Nephron progenitor cell (in vitro differentiated cells): ENCODE results near the gene MMP23B.

Source experiments
- DNase-seq: peaks from one replicate; pipeline ENCODE4 v3.0.0; 2021
- H3K27ac Mint-ChIP-seq: 2 replicates; pipeline ENCODE4 v1.8.0; 2021; ENCODE audit warnings: mild to moderate bottlenecking, moderate library complexity, mixed read lengths
- H3K27me3 Mint-ChIP-seq: 2 replicates; pipeline ENCODE4 v1.8.0; 2021; ENCODE audit warnings: mild to moderate bottlenecking, low read depth, mixed read lengths; ENCODE audit not compliant: poor library complexity
- H3K36me3 Mint-ChIP-seq: 2 replicates; pipeline ENCODE4 v1.8.0; 2021; ENCODE audit warnings: low read depth, mixed read lengths
- H3K4me1 Mint-ChIP-seq: 2 replicates; pipeline ENCODE4 v1.8.0; 2021; ENCODE audit warnings: mixed read lengths
- H3K4me3 Mint-ChIP-seq: 2 replicates; pipeline ENCODE4 v1.8.0; 2021; ENCODE audit warnings: mild to moderate bottlenecking, moderate library complexity, mixed read lengths
- H3K9me3 Mint-ChIP-seq: 2 replicates; pipeline ENCODE4 v1.8.0; 2021; ENCODE audit warnings: mild to moderate bottlenecking, moderate library complexity, mixed read lengths
- TF ChIP-seq, protein P1 (sequence below): fragments of 200-600 bp; sonication (generic); IDR thresholded peaks from 2 replicates; pipeline ENCODE4 v1.5.0; 2021; ENCODE audit warnings: antibody characterized with exemption

Gene MMP23B

GRCh38 chr1:1621173-1622009 is 10.6 kb upstream of the MMP23B start:
- Mint-ChIP-seq H3K27me3 (no peaks in the 10 kb centered on the region), H3K27ac (no peak overlapping the region), H3K36me3 (no peaks in the 10 kb centered on the region), H3K4me1 (peaks cover 11% of the 10 kb centered on the region), H3K4me3 (no peak overlapping the region), H3K9me3 (no peaks in the 10 kb centered on the region)
- no peak for DNase-seq
- TF ChIP-seq, protein P1, sequence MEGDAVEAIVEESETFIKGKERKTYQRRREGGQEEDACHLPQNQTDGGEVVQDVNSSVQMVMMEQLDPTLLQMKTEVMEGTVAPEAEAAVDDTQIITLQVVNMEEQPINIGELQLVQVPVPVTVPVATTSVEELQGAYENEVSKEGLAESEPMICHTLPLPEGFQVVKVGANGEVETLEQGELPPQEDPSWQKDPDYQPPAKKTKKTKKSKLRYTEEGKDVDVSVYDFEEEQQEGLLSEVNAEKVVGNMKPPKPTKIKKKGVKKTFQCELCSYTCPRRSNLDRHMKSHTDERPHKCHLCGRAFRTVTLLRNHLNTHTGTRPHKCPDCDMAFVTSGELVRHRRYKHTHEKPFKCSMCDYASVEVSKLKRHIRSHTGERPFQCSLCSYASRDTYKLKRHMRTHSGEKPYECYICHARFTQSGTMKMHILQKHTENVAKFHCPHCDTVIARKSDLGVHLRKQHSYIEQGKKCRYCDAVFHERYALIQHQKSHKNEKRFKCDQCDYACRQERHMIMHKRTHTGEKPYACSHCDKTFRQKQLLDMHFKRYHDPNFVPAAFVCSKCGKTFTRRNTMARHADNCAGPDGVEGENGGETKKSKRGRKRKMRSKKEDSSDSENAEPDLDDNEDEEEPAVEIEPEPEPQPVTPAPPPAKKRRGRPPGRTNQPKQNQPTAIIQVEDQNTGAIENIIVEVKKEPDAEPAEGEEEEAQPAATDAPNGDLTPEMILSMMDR = no peak

GRCh38 chr1:1622010-1622787 is 9.8 kb upstream of the MMP23B start:
- no peak for DNase-seq
- Mint-ChIP-seq H3K36me3 (no peaks in the 10 kb centered on the region), H3K27ac (peak overlapping the region; percentile 56), H3K27me3 (no peaks in the 10 kb centered on the region), H3K9me3 (no peaks in the 10 kb centered on the region), H3K4me1 (peaks cover 9% of the 10 kb centered on the region), H3K4me3 (no peak overlapping the region)
- TF ChIP-seq, protein P1 = no peak

DNA sequence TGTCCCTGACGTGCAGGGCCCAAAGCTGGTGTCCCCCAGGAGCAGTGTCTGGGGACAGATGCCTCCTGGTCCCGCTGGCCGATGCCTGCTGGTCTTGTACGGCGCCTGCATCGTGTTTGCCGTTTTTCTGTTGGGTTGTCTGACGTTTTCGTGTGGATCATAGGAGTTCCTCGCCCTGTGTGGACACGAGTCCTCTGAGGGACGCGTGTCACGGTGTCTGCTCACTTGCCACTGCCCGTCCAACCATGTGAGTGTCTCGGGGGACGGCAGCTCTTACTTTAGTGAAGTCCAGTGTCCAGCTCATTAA is 9.2 kb upstream of the MMP23B start:
- H3K9me3 Mint-ChIP-seq = no peaks in the 10 kb centered on the region
- no peak for DNase-seq
- no peak overlapping the region for H3K4me3 Mint-ChIP-seq
- no peaks in the 10 kb centered on the region for H3K36me3 Mint-ChIP-seq
- H3K27ac Mint-ChIP-seq = peak overlapping the region; percentile 53
- H3K4me1 Mint-ChIP-seq = peaks cover 4% of the 10 kb centered on the region
- no peaks in the 10 kb centered on the region for H3K27me3 Mint-ChIP-seq
- TF ChIP-seq, protein P1 = no peak

DNA sequence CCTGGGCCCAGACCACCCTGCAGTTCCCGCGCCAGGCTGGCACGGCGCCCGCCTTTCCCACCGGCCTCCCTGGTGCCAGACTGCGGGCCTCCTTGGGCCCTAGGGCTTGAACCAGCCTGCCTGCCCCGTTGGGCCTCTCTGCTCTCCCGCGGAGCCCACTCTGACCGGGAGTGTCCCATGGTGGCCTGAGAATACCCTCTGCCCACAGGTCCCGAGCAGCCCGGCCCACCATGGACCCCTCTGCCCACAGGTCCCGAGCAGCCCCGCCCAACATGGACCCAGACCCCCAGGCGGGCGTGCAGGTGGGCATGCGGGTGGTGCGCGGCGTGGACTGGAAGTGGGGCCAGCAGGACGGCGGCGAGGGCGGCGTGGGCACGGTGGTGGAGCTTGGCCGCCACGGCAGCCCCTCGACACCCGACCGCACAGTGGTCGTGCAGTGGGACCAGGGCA is 8.8 kb upstream of the MMP23B start:
- H3K9me3 Mint-ChIP-seq = no peaks in the 10 kb centered on the region
- no peaks in the 10 kb centered on the region for H3K36me3 Mint-ChIP-seq
- no peak overlapping the region for H3K27ac Mint-ChIP-seq
- TF ChIP-seq, protein P1 = no peak
- H3K4me3 Mint-ChIP-seq = no peak overlapping the region
- no peak for DNase-seq
- H3K27me3 Mint-ChIP-seq = peaks cover 3% of the 10 kb centered on the region
- peaks cover 4% of the 10 kb centered on the region for H3K4me1 Mint-ChIP-seq

DNA sequence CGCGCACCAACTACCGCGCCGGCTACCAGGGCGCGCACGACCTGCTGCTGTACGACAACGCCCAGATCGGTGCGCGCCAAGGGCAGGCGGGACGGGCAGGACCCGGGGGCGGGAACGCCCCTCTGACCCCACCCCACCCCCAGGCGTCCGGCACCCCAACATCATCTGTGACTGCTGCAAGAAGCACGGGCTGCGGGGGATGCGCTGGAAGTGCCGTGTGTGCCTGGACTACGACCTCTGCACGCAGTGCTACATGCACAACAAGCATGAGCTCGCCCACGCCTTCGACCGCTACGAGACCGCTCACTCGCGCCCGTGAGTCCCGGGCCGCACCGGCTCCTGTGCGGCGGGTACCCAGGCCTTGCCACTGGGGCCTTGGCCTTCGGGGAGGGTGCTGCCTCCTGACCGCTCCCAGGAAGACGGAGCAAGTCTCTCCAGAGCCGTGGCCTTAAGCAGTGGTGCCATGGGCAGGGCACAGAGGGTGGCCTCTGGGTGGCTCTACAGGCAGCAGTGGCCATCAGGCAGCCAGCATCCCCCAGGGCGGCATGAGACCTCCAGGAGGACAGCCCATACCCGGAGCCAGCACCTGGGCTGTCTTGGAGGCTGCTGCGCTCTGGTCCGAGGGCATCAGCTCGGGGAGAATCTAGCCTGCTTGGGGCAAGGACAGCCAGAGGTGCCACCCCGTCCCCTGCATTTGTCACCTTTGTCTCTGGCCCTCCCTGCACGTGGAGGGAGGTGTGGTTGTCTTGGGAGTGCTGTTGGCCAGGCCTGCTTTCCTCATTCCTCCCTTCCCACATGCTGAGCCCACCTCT is 8.1 kb upstream of the MMP23B start:
- peaks cover 3% of the 10 kb centered on the region for H3K27me3 Mint-ChIP-seq
- TF ChIP-seq, protein P1 = no peak
- no peaks in the 10 kb centered on the region for H3K9me3 Mint-ChIP-seq
- no peaks in the 10 kb centered on the region for H3K36me3 Mint-ChIP-seq
- H3K4me3 Mint-ChIP-seq = no peak overlapping the region
- DNase-seq = no peak
- H3K27ac Mint-ChIP-seq = no peak overlapping the region
- H3K4me1 Mint-ChIP-seq = peaks cover 4% of the 10 kb centered on the region
